ENCODE measurements around the gene AADACL4.

DNA sequence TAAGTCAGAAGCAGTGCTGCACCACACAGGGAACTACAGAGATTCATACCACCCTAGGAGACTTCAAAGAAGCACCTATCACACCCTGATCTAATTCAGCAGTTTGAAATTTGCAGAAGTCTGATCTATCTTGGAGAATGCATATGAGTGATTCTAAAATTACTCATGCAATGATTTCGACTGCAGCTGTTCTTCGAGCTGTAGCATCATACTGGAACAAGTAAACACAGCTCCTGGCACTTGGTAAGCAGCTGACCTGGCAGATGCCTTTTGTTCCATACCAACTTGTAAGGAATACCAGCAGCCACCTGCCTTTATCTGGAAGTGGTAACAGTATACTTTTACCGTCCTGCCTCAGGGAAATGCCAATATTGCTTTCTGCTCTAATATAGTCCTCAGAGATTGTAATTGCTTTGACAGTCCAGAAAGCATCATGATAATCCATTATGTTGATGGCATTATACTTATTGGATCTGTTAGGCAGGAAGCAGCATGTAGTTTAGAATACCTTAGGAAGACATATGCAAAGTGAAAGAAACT lies 25.7 kb downstream of the AADACL4 start:
- TF ChIP-seq POLR2A (IDR thresholded peaks at IDR 0.05): no peak
- TF ChIP-seq CTCF (IDR thresholded peaks at IDR 0.05): no peak
